GM23338 (cell line): ENCODE data around the gene GPHA2. TPM values are rescaled to one million over a fixed set of nuclear protein-coding genes. Genes with fewer than 3 reads are reported as not detected.

Experiments used
- ATAC-seq: fragments of 200-7000 bp; cut with Tn5 transposase; 3 replicates; pipeline ENCODE4 v1.9.1; 2020
- DNase-seq: peaks from one replicate; pipeline ENCODE4 v3.0.0-alpha.2; 2015; ENCODE audit warnings: low spot score
- H2AFZ ChIP-seq: fragments of 200-600 bp; sonication (generic); 2 replicates; pipeline ENCODE4 v1.8.0; 2016; ENCODE audit warnings: antibody characterized with exemption, mild to moderate bottlenecking, moderate library complexity
- H3F3A ChIP-seq: fragments of 200-600 bp; sonication (generic); replicated peaks from 2 replicates; pipeline ENCODE4 v1.8.0; 2017; ENCODE audit warnings: antibody characterized with exemption, mixed run types, low read depth
- H3K27ac ChIP-seq: fragments of 200-600 bp; sonication (generic); 2 replicates; pipeline ENCODE4 v1.6.1; 2016; ENCODE audit warnings: low read depth
- H3K27me3 ChIP-seq: fragments of 200-600 bp; sonication (generic); 2 replicates; pipeline ENCODE4 v1.8.0; 2016; ENCODE audit warnings: mild to moderate bottlenecking, mixed run types, moderate library complexity; ENCODE audit not compliant: insufficient read depth
- H3K36me3 ChIP-seq: fragments of 200-600 bp; sonication (generic); 2 replicates; pipeline ENCODE4 v1.8.0; 2016; ENCODE audit warnings: mild to moderate bottlenecking; ENCODE audit not compliant: insufficient read depth
- H3K4me1 ChIP-seq: fragments of 200-600 bp; sonication (generic); 2 replicates; pipeline ENCODE4 v1.8.0; 2016; ENCODE audit warnings: mild to moderate bottlenecking, moderate library complexity; ENCODE audit not compliant: insufficient read depth
- H3K4me2 ChIP-seq: fragments of 200-600 bp; sonication (generic); 2 replicates; pipeline ENCODE4 v1.7.1; 2017; ENCODE audit warnings: mixed run types
- H3K4me3 ChIP-seq: fragments of 200-600 bp; sonication (generic); 2 replicates; pipeline ENCODE4 v1.6.1; 2016; ENCODE audit warnings: mixed run types
- H3K79me2 ChIP-seq: fragments of 200-600 bp; sonication (generic); replicated peaks from 2 replicates; pipeline ENCODE4 v1.8.0; 2017; ENCODE audit warnings: mild to moderate bottlenecking; ENCODE audit not compliant: insufficient read depth
- H3K9me2 ChIP-seq: fragments of 200-600 bp; sonication (generic); 2 replicates; pipeline ENCODE4 v1.8.0; 2017; ENCODE audit not compliant: insufficient read depth
- H4K20me1 ChIP-seq: fragments of 200-600 bp; sonication (generic); replicated peaks from 2 replicates; pipeline ENCODE4 v1.8.0; 2017; ENCODE audit warnings: mild to moderate bottlenecking; ENCODE audit not compliant: insufficient read depth
- H3K27ac Mint-ChIP-seq: 2 replicates; pipeline ENCODE4 v1.8.0; 2020; ENCODE audit warnings: inconsistent platforms, mild to moderate bottlenecking, moderate library complexity, mixed read lengths
- H3K27me3 Mint-ChIP-seq: 3 replicates; pipeline ENCODE4 v1.8.0; 2022; ENCODE audit warnings: low read depth, mild to moderate bottlenecking, moderate library complexity, mixed read lengths, inconsistent platforms; ENCODE audit not compliant: insufficient read depth, poor library complexity
- H3K36me3 Mint-ChIP-seq: 3 replicates; pipeline ENCODE4 v1.8.0; 2021; ENCODE audit warnings: low read depth, mild to moderate bottlenecking, inconsistent platforms, moderate library complexity, mixed read lengths
- H3K4me1 Mint-ChIP-seq: 3 replicates; pipeline ENCODE4 v1.8.0; 2020; ENCODE audit warnings: mild to moderate bottlenecking, inconsistent platforms, mixed read lengths
- H3K4me3 Mint-ChIP-seq: 3 replicates; pipeline ENCODE4 v1.8.0; 2021; ENCODE audit warnings: moderate library complexity, mild to moderate bottlenecking, inconsistent platforms, mixed read lengths
- H3K9me3 Mint-ChIP-seq: 3 replicates; pipeline ENCODE4 v1.8.0; 2020; ENCODE audit warnings: moderate library complexity, mild to moderate bottlenecking, inconsistent platforms, mixed read lengths
- CREB1 ChIP-seq: fragments of 250-450 bp; sonication (Bioruptor Pico); IDR thresholded peaks from 2 replicates; pipeline ENCODE4 v1.5.0; 2020; ENCODE audit warnings: low read depth, mild to moderate bottlenecking, moderate library complexity
- EZH2 ChIP-seq: fragments of 200-600 bp; sonication (generic); IDR thresholded peaks from one replicate; pipeline ENCODE4 v1.8.0; 2017; ENCODE audit warnings: antibody characterized with exemption, mild to moderate bottlenecking, low read depth; ENCODE audit not compliant: unreplicated experiment
- JUNB ChIP-seq: IDR thresholded peaks from one replicate; pipeline ENCODE4 v1.6.1; 2016; ENCODE audit warnings: antibody characterized with exemption; ENCODE audit not compliant: unreplicated experiment
- NANOG ChIP-seq: IDR thresholded peaks from 2 replicates; pipeline ENCODE4 v1.6.1; 2016; ENCODE audit warnings: antibody characterized with exemption, borderline replicate concordance
- POLR2AphosphoS5 ChIP-seq: IDR thresholded peaks from 2 replicates; pipeline ENCODE4 v1.6.1; 2016; ENCODE audit warnings: antibody characterized with exemption, low read depth
- ZNF331 ChIP-seq: fragments of 250-450 bp; sonication (Bioruptor Pico); IDR thresholded peaks from 2 replicates; pipeline ENCODE4 v1.5.0; 2020; ENCODE audit warnings: low read depth, mild to moderate bottlenecking, moderate library complexity
- polyA plus RNA-seq: library from polyadenylated mRNA; unstranded; fragments of >200 nt; fragmentation: Nextera tagmentation; extraction: Ambion mirVana; gene quantifications from 2 replicates; pipeline ENCODE4 v1.2.1, GENCODE V29; 2016
- total RNA-seq: library from RNA; depleted of rRNA; stranded (reverse); fragments of >200 nt; shearing (Covaris generic); gene quantifications from 2 replicates; pipeline ENCODE4 v1.2.3, GENCODE V29; 2014
- TF ChIP-seq, protein P1 (sequence below), 2 experiments: fragments of 200-600 bp in 1 of 2; sonication (generic) in 1 of 2; conservative IDR thresholded peaks; 2 replicates each; pipeline versions ENCODE4 v1.5.1 to v1.6.1; 2016 to 2017; ENCODE audit warnings: antibody characterized with exemption in 2 of 2, low read depth in 2 of 2, mild to moderate bottlenecking in 2 of 2, moderate library complexity in 1 of 2
- TF ChIP-seq, protein P2 (sequence below): IDR thresholded peaks from 2 replicates; pipeline ENCODE4 v1.6.1; 2016; ENCODE audit warnings: antibody characterized with exemption
- TF ChIP-seq, protein P3 (sequence below): fragments of 250-450 bp; sonication (Bioruptor Pico); IDR thresholded peaks from 2 replicates; pipeline ENCODE4 v1.5.0; 2020; ENCODE audit warnings: mild to moderate bottlenecking, moderate library complexity

GPHA2 gene
- total and polyA plus RNA-seq, 2 experiments from 2014 or later = 0.83 to 1.8 TPM

DNA sequence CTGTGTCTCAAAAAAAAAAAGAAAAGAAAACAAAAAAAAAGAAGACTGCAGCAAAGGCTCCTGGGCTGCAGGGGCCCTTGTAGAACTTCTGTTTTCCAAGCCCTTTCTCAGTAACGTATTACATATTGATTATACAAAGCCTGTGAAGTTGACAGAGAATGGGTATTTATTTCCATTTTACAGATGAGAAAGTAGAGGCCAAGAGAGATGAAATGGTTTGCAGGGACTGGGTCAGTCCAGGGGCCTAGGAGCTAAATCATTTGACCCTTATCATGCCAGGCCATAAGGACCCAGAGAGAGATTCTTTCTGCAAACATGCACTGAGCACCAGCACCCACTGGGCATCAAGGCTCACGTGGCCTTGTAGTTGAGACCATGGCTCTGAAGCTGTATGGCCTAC lies 6.7 kb downstream of the GPHA2 start:
- H3K36me3 Mint-ChIP-seq = no peaks in the 10 kb centered on the region
- no peak for ATAC-seq
- H3K27ac ChIP-seq = no peak overlapping the region
- H3K79me2 ChIP-seq = no peaks in the 10 kb centered on the region
- no peak overlapping the region for H3K4me3 Mint-ChIP-seq
- no peaks in the 10 kb centered on the region for H3K9me2 ChIP-seq
- no peak overlapping the region for H2AFZ ChIP-seq
- H4K20me1 ChIP-seq = no peaks in the 10 kb centered on the region; the same call in 1 of the 2 replicates
- H3K27me3 Mint-ChIP-seq = peaks cover 12% of the 10 kb centered on the region
- no peak for DNase-seq
- no peaks in the 10 kb centered on the region; the same call in 2 of the 3 replicates for H3K9me3 Mint-ChIP-seq
- no peaks in the 10 kb centered on the region; the same call in 1 of the 2 replicates for H3K4me1 ChIP-seq
- TF ChIP-seq, protein P1, sequence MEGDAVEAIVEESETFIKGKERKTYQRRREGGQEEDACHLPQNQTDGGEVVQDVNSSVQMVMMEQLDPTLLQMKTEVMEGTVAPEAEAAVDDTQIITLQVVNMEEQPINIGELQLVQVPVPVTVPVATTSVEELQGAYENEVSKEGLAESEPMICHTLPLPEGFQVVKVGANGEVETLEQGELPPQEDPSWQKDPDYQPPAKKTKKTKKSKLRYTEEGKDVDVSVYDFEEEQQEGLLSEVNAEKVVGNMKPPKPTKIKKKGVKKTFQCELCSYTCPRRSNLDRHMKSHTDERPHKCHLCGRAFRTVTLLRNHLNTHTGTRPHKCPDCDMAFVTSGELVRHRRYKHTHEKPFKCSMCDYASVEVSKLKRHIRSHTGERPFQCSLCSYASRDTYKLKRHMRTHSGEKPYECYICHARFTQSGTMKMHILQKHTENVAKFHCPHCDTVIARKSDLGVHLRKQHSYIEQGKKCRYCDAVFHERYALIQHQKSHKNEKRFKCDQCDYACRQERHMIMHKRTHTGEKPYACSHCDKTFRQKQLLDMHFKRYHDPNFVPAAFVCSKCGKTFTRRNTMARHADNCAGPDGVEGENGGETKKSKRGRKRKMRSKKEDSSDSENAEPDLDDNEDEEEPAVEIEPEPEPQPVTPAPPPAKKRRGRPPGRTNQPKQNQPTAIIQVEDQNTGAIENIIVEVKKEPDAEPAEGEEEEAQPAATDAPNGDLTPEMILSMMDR (conservative IDR thresholded peaks at IDR 0.05; ENCODE audit: low read depth in 2 of 2) = no peak
- no peak for TF ChIP-seq JUNB
- no peak for TF ChIP-seq NANOG
- no peak for TF ChIP-seq POLR2AphosphoS5
- TF ChIP-seq, protein P2, sequence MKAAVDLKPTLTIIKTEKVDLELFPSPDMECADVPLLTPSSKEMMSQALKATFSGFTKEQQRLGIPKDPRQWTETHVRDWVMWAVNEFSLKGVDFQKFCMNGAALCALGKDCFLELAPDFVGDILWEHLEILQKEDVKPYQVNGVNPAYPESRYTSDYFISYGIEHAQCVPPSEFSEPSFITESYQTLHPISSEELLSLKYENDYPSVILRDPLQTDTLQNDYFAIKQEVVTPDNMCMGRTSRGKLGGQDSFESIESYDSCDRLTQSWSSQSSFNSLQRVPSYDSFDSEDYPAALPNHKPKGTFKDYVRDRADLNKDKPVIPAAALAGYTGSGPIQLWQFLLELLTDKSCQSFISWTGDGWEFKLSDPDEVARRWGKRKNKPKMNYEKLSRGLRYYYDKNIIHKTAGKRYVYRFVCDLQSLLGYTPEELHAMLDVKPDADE = no peak
- no peak for TF ChIP-seq CREB1 (CRISPR knock-in tag)
- TF ChIP-seq EZH2 = no peak
- no peak for TF ChIP-seq ZNF331 (CRISPR knock-in tag)
- TF ChIP-seq, protein P3, sequence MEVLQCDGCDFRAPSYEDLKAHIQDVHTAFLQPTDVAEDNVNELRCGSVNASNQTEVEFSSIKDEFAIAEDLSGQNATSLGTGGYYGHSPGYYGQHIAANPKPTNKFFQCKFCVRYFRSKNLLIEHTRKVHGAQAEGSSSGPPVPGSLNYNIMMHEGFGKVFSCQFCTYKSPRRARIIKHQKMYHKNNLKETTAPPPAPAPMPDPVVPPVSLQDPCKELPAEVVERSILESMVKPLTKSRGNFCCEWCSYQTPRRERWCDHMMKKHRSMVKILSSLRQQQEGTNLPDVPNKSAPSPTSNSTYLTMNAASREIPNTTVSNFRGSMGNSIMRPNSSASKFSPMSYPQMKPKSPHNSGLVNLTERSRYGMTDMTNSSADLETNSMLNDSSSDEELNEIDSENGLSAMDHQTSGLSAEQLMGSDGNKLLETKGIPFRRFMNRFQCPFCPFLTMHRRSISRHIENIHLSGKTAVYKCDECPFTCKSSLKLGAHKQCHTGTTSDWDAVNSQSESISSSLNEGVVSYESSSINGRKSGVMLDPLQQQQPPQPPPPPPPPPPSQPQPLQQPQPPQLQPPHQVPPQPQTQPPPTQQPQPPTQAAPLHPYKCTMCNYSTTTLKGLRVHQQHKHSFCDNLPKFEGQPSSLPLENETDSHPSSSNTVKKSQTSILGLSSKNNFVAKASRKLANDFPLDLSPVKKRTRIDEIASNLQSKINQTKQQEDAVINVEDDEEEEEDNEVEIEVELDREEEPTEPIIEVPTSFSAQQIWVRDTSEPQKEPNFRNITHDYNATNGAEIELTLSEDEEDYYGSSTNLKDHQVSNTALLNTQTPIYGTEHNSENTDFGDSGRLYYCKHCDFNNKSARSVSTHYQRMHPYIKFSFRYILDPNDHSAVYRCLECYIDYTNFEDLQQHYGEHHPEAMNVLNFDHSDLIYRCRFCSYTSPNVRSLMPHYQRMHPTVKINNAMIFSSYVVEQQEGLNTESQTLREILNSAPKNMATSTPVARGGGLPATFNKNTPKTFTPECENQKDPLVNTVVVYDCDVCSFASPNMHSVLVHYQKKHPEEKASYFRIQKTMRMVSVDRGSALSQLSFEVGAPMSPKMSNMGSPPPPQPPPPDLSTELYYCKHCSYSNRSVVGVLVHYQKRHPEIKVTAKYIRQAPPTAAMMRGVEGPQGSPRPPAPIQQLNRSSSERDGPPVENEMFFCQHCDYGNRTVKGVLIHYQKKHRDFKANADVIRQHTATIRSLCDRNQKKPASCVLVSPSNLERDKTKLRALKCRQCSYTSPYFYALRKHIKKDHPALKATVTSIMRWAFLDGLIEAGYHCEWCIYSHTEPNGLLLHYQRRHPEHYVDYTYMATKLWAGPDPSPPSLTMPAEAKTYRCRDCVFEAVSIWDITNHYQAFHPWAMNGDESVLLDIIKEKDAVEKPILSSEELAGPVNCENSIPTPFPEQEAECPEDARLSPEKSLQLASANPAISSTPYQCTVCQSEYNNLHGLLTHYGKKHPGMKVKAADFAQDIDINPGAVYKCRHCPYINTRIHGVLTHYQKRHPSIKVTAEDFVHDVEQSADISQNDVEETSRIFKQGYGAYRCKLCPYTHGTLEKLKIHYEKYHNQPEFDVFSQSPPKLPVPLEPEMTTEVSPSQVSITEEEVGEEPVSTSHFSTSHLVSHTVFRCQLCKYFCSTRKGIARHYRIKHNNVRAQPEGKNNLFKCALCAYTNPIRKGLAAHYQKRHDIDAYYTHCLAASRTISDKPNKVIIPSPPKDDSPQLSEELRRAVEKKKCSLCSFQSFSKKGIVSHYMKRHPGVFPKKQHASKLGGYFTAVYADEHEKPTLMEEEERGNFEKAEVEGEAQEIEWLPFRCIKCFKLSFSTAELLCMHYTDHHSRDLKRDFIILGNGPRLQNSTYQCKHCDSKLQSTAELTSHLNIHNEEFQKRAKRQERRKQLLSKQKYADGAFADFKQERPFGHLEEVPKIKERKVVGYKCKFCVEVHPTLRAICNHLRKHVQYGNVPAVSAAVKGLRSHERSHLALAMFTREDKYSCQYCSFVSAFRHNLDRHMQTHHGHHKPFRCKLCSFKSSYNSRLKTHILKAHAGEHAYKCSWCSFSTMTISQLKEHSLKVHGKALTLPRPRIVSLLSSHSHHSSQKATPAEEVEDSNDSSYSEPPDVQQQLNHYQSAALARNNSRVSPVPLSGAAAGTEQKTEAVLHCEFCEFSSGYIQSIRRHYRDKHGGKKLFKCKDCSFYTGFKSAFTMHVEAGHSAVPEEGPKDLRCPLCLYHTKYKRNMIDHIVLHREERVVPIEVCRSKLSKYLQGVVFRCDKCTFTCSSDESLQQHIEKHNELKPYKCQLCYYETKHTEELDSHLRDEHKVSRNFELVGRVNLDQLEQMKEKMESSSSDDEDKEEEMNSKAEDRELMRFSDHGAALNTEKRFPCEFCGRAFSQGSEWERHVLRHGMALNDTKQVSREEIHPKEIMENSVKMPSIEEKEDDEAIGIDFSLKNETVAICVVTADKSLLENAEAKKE (CRISPR knock-in tag) = no peak
- no peaks in the 10 kb centered on the region for H3K36me3 ChIP-seq
- no peaks in the 10 kb centered on the region for H3F3A ChIP-seq
- H3K4me2 ChIP-seq = no peak overlapping the region
- H3K4me3 ChIP-seq = no peak overlapping the region
- H3K27ac Mint-ChIP-seq = no peak overlapping the region
- peaks cover 13% of the 10 kb centered on the region; the same call in 2 of the 3 replicates for H3K4me1 Mint-ChIP-seq
- no peaks in the 10 kb centered on the region for H3K27me3 ChIP-seq
